Measurements from ENCODE around the gene BBS9. TPM values are rescaled to one million over a fixed set of nuclear protein-coding genes. Genes with fewer than 3 reads are reported as not detected.

Gene BBS9
- total RNA-seq, 1 experiment from 2014 or later = 26.4 TPM

DNA sequence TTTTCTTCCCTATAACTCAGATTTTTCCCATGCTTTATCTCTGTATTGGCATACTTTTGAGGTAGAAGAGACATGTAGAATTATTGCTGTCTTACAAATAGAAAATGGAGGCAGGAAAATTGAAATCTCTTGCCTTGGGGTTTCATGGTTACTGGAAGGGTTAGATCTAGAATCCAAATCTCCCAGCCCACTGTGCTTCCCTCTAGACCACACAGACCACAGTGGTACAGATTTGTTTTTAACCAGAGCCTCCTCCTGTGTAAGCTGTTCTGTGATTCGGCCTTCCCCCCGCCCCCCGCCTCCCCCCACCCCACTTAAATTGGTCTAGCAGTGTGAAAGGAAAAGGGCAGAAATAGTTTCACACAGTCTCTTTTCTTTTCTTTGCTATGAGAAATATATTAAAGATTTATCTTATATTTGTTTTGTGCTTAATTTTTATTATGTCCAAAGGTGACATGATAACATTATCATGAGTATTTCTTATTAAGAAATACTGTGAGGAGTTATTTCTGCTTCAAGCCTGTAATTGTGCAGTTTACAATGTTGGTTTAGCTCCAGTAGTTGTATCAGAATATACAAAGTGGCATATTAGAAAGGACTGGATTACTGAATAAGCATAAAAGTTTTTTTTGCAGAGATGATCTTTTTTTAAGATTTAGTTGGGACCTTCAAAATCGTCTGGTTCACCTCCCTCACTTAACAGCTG, 407.2 kb downstream of the BBS9 start:
- Mint-ChIP-seq H3K4me3 (no peak overlapping the region), H3K4me1 (peaks cover 7 to 20% of the 10 kb centered on the region in 2 experiments), H3K27me3 (ENCODE audit: low read depth) (no peaks in the 10 kb centered on the region), H3K36me3 (ENCODE audit: insufficient read depth in 1 of 3, low read depth in 3 of 3) (peaks cover 5 to 28% (median 26%) of the 10 kb centered on the region in 3 experiments; a peak in 6 of 7 replicates), H3K9me3 (peaks cover 11 to 17% of the 10 kb centered on the region in 2 experiments; a peak in 4 of 5 replicates), H3K27ac (no peak overlapping the region)
- H2BK20ac ChIP-seq (ENCODE audit: low read depth, low read length, poor library complexity, severe bottlenecking) = no peak overlapping the region
- WGBS (ENCODE audit: extremely low coverage, insufficient read length, low lambda C conversion rate) = no CpG with 5 or more reads among the region's 4 CpGs
- H3K27ac ChIP-seq (ENCODE audit: insufficient read length, low read depth, low read length) = no peak overlapping the region
- no peak overlapping the region for H3K23ac ChIP-seq (ENCODE audit: insufficient read length, low read depth, low read length)
- no peak overlapping the region for H3K4ac ChIP-seq (ENCODE audit: low read depth, low read length)
- H3K4me1 ChIP-seq (ENCODE audit: insufficient read depth, low read length) = no peaks in the 10 kb centered on the region
- no peak overlapping the region for H2BK5ac ChIP-seq (ENCODE audit: insufficient read length, low read length)
- H4K5ac ChIP-seq (ENCODE audit: insufficient read length, low read depth, low read length) = no peak overlapping the region
- H2AK5ac ChIP-seq (ENCODE audit: insufficient read length, low read length) = no peak overlapping the region
- H3K9ac ChIP-seq (ENCODE audit: extremely low read depth, insufficient read length, low read length) = no peak overlapping the region
- DNase-seq = no peak
- H4K20me1 ChIP-seq (ENCODE audit: control insufficient read depth, insufficient read depth, insufficient read length) = no peaks in the 10 kb centered on the region
- H3K79me2 ChIP-seq (ENCODE audit: insufficient read depth, low read length) = no peaks in the 10 kb centered on the region
- TF ChIP-seq, protein P1, sequence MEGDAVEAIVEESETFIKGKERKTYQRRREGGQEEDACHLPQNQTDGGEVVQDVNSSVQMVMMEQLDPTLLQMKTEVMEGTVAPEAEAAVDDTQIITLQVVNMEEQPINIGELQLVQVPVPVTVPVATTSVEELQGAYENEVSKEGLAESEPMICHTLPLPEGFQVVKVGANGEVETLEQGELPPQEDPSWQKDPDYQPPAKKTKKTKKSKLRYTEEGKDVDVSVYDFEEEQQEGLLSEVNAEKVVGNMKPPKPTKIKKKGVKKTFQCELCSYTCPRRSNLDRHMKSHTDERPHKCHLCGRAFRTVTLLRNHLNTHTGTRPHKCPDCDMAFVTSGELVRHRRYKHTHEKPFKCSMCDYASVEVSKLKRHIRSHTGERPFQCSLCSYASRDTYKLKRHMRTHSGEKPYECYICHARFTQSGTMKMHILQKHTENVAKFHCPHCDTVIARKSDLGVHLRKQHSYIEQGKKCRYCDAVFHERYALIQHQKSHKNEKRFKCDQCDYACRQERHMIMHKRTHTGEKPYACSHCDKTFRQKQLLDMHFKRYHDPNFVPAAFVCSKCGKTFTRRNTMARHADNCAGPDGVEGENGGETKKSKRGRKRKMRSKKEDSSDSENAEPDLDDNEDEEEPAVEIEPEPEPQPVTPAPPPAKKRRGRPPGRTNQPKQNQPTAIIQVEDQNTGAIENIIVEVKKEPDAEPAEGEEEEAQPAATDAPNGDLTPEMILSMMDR (conservative IDR thresholded peaks at IDR 0.05) = no peak
- no peak overlapping the region for H2BK15ac ChIP-seq (ENCODE audit: low read depth, low read length)
- no peak overlapping the region for H3K14ac ChIP-seq (ENCODE audit: insufficient read depth, low read length)
- H3K18ac ChIP-seq (ENCODE audit: insufficient read length, low read depth, low read length) = no peak overlapping the region
- H2AFZ ChIP-seq (ENCODE audit: low read length) = no peak overlapping the region
- no peaks in the 10 kb centered on the region for H3K79me1 ChIP-seq (ENCODE audit: insufficient read depth, low read depth, low read length, poor library complexity, severe bottlenecking)
- no peaks in the 10 kb centered on the region for H3K23me2 ChIP-seq (ENCODE audit: insufficient read length, low read depth, low read length, poor library complexity, severe bottlenecking)
- H2BK120ac ChIP-seq (ENCODE audit: low read depth, low read length, poor library complexity, severe bottlenecking) = no peak overlapping the region
- peaks cover 13% of the 10 kb centered on the region for H3K9me3 ChIP-seq (ENCODE audit: control insufficient read depth, low read depth, low read length)
- H3K4me2 ChIP-seq (ENCODE audit: insufficient read depth, insufficient read length, low read length) = no peak overlapping the region
- no peak overlapping the region for H4K91ac ChIP-seq (ENCODE audit: insufficient read length, low read depth, low read length)
- H2BK12ac ChIP-seq (ENCODE audit: insufficient read length, low read depth, low read length) = no peak overlapping the region
- no peak overlapping the region for H3T11ph ChIP-seq (ENCODE audit: low read length)
- H4K8ac ChIP-seq (replicated peaks; ENCODE audit: insufficient read length, low read depth, low read length) = no peak overlapping the region
- no peaks in the 10 kb centered on the region for H3K27me3 ChIP-seq (ENCODE audit: insufficient read depth, low read length)
- H3K56ac ChIP-seq (ENCODE audit: insufficient read length, low read depth, low read length) = no peak overlapping the region
